Astrocyte of the cerebellum (primary cell): ENCODE measurements around the gene DRAM2.

Experiments used
- DNase-seq: peaks from one replicate; pipeline ENCODE4 v3.0.0-alpha.2; 2011; ENCODE audit warnings: low read depth
- H3K4me3 ChIP-seq: 2 replicates; pipeline ENCODE4 v1.5.1; 2011; ENCODE audit warnings: mild to moderate bottlenecking, low read depth, low read length, moderate library complexity
- CTCF ChIP-seq: IDR thresholded peaks from 2 replicates; pipeline ENCODE4 v1.5.1; 2012; ENCODE audit warnings: low read length, low read depth, moderate library complexity, mild to moderate bottlenecking; ENCODE audit errors: missing control alignments
- in situ Hi-C: cut with HindIII; loops from 2 replicates; pipeline ENCODE4 v1.10.0; 2017; ENCODE audit warnings: low sequenced_read_pairs

The DRAM2 gene

GRCh38 chr1:111131693-111132092 lies 8.2 kb downstream of the DRAM2 start:
- DNase-seq, result no peak
- H3K4me3 ChIP-seq, result no peak overlapping the region
- in situ Hi-C loops, result no loop called here
- TF ChIP-seq CTCF, result no peak

- no peak for TF ChIP-seq CTCF
- DNase-seq, result no peak
- in situ Hi-C loops, result no loop called here
- no peak overlapping the region for H3K4me3 ChIP-seq
These were observed 10.5 kb downstream of the DRAM2 start for GRCh38 chr1:111129376-111129775.

- no peak overlapping the region for H3K4me3 ChIP-seq
- DNase-seq, result no peak
- in situ Hi-C loops, result no loop called here
- no peak for TF ChIP-seq CTCF
These were observed 11.8 kb downstream of the DRAM2 start for GRCh38 chr1:111127923-111128643.

GRCh38 chr1:111126354-111126753 lies 13.5 kb downstream of the DRAM2 start:
- no peak for DNase-seq
- TF ChIP-seq CTCF, result no peak
- in situ Hi-C loops, result no loop called here
- H3K4me3 ChIP-seq, result no peak overlapping the region

GRCh38 chr1:111116496-111116895 lies 23.4 kb downstream of the DRAM2 start:
- no peak for DNase-seq
- no peak overlapping the region for H3K4me3 ChIP-seq
- in situ Hi-C loops, result no loop called here
- no peak for TF ChIP-seq CTCF

- in situ Hi-C loops, result no loop called here
- TF ChIP-seq CTCF, result no peak
- H3K4me3 ChIP-seq, result no peak overlapping the region
- no peak for DNase-seq
These were observed 29.5 kb downstream of the DRAM2 start for GRCh38 chr1:111110197-111110899.
